Heart right ventricle (tissue), 16 donors: ENCODE data around the gene BCL2L13. TPM values are rescaled to one million over a fixed set of nuclear protein-coding genes. Genes with fewer than 3 reads are reported as not detected.
"Not testable (repeated sequence)": the region's sequence is repeated elsewhere in the genome, so short reads cannot be mapped to it uniquely, and the experiment has no call there.

Source experiments
- ATAC-seq, 8 donors: fragments of 200-7000 bp; cut with Tn5 transposase; one replicate each; pipeline ENCODE4 v1.9.1; 2020; ENCODE audit warnings: mild to moderate bottlenecking in 8 of 8, moderate library complexity in 8 of 8, moderate number of reproducible peaks in 1 of 8
- DNase-seq, 2 donors: peaks; one replicate each; pipeline ENCODE4 v3.0.0-alpha.2; 2020
- H3K27ac ChIP-seq, 10 donors: fragments of 200-600 bp; sonication (generic) in 2 of 10; one replicate each; pipeline versions ENCODE4 v1.5.0 to v1.8.0; 2020 to 2022; ENCODE audit warnings: mild to moderate bottlenecking in 3 of 10
- H3K27me3 ChIP-seq, 7 donors: fragments of 200-600 bp; one replicate each; pipeline ENCODE4 v1.8.0; 2021 to 2022; ENCODE audit warnings: mild to moderate bottlenecking in 2 of 7
- H3K36me3 ChIP-seq, 9 donors: fragments of 200-600 bp; sonication (generic) in 1 of 9; one replicate each; pipeline versions ENCODE4 v1.5.0 to v1.8.0; 2020 to 2022; ENCODE audit warnings: mild to moderate bottlenecking in 2 of 9
- H3K4me1 ChIP-seq, 9 donors: fragments of 200-600 bp; sonication (generic) in 1 of 9; one replicate each; pipeline versions ENCODE4 v1.5.0 to v1.8.0; 2020 to 2022; ENCODE audit warnings: mild to moderate bottlenecking in 4 of 9
- H3K4me3 ChIP-seq, 10 donors: fragments of 200-600 bp; sonication (generic) in 2 of 10; one replicate each; pipeline versions ENCODE4 v1.5.0 to v1.8.0; 2020 to 2022; ENCODE audit warnings: mild to moderate bottlenecking in 7 of 10, moderate library complexity in 2 of 10
- H3K9me3 ChIP-seq, 11 donors: fragments of 200-600 bp in 10 of 11; sonication (generic) in 2 of 11; one replicate each; pipeline versions ENCODE4 v1.5.0 to v1.8.0; 2013 to 2022; ENCODE audit warnings: mild to moderate bottlenecking in 2 of 11, control low read depth in 1 of 11, moderate library complexity in 1 of 11
- WGBS, 2 donors: extraction: QIAGEN DNeasy Blood & Tissue Kit; methylation state at CpG; one replicate each; pipeline ENCODE4 v1.1.7; 2013; ENCODE audit warnings: inconsistent platforms in 1 of 2; 5-methylcytosine and 5-hydroxymethylcytosine counted together
- intact Hi-C, 10 donors: fragments of 100-400 bp; cut with DNase I; formaldehyde crosslinking; loops; one replicate each; pipeline versions ENCODE4 v1.11.1 to v1.14.2; 2022
- polyA plus RNA-seq, 2 donors: library from polyadenylated mRNA; stranded (reverse); fragments of 200-250 nt; gene quantifications; one replicate each; pipeline ENCODE4 v1.2.3, GENCODE V29; 2013
- total RNA-seq, 10 donors: library from RNA; stranded (reverse); fragmentation: NEBNext Ultra II Directional in 3 of 10; extraction: Animal tissue kit (Norgen Biotek cat#: 25700) in 3 of 10; gene quantifications; one replicate each; pipeline versions ENCODE4 v1.2.1 to v1.2.4, GENCODE V29; 2021 to 2023
- TF ChIP-seq, protein P1 (sequence below), 9 donors: fragments of 200-600 bp; sonication (generic) in 2 of 9; IDR thresholded peaks; one replicate each; pipeline versions ENCODE4 v1.5.0 to v1.8.0; 2021 to 2022; ENCODE audit warnings: antibody characterized with exemption in 9 of 9, mild to moderate bottlenecking in 5 of 9, moderate library complexity in 1 of 9
- donor health status: Arrhythmogenic right ventricular cardiomyopathy.
- donor health status: ischemic (EF 13 %, LVEDD 7.1; RV severe dilation, severe dysfunction).
- donor health status: healthy with polysubstance abuse.
- donor health status: DM: no; HTN: yes; CAD: no.
- donor health status: DM: no; HTN: no; CAD: no.
- donor health status: ischemic (EF 25% LVEDD 6.9; RV normal size, moderate dysfunction).
- donor health status: ischemic (EF 25% LVEDD 5.7; RV mildly dilated, moderate dysfunction).
- donor health status: healthy.
- donor health status: DM: yes; HTN: yes; CAD: no.
- donor health status: Ischemic cardiomyopathy.
- donor health status: ischemic (EF 35%, LVEDD 5.7; RV mildly dilated, moderate dysfunction).
- donor health status: nonischemic (EF 11% LVEDD 7.7; RV severe dilation, severe dysfunction).
- donor health status: DM: yes; HTN: yes; CAD: no.
- donor health status: PGD.
- donor health status: ischemic (EF 29% LVEDD 5.4; RV normal size, mild dysfunction).
- donor health status: nonischemic (EF 23%, LVEDD 6.1; RV moderate dilation, normal function).

The BCL2L13 gene
- total and polyA plus RNA-seq, 12 donors: 27.9 to 113 (median 88.7) TPM

- DNase-seq: no peak
- Histone ChIP-seq H3K27me3 (no peaks in the 10 kb centered on the region), H3K4me1 (peaks cover 0 to 5% (median 0%) of the 10 kb centered on the region in 9 donors), H3K36me3 (peaks cover 0 to 65% (median 6%) of the 10 kb centered on the region in 9 donors), H3K4me3 (no peak overlapping the region), H3K9me3 (no peaks in the 10 kb centered on the region), H3K27ac (no peak overlapping the region)
- TF ChIP-seq, protein P1, sequence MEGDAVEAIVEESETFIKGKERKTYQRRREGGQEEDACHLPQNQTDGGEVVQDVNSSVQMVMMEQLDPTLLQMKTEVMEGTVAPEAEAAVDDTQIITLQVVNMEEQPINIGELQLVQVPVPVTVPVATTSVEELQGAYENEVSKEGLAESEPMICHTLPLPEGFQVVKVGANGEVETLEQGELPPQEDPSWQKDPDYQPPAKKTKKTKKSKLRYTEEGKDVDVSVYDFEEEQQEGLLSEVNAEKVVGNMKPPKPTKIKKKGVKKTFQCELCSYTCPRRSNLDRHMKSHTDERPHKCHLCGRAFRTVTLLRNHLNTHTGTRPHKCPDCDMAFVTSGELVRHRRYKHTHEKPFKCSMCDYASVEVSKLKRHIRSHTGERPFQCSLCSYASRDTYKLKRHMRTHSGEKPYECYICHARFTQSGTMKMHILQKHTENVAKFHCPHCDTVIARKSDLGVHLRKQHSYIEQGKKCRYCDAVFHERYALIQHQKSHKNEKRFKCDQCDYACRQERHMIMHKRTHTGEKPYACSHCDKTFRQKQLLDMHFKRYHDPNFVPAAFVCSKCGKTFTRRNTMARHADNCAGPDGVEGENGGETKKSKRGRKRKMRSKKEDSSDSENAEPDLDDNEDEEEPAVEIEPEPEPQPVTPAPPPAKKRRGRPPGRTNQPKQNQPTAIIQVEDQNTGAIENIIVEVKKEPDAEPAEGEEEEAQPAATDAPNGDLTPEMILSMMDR (IDR thresholded peaks at IDR 0.05): no peak
- intact Hi-C loops: no loop called here
- 44 to 62% methylated on average over 2 of the region's 2 CpGs for WGBS, 2 donors
- ATAC-seq: peak in 4 of 8 donors; percentile 31 to 51 (median 41)
Observed at GRCh38 chr22:17694193-17694592, 55.6 kb downstream of the BCL2L13 start.

GRCh38 chr22:17694752-17695151 is 56.2 kb downstream of the BCL2L13 start:
- Histone ChIP-seq H3K36me3 (peaks cover 0 to 63% (median 6%) of the 10 kb centered on the region in 9 donors), H3K4me1 (peaks cover 0 to 5% (median 0%) of the 10 kb centered on the region in 9 donors), H3K9me3 (no peaks in the 10 kb centered on the region), H3K27ac (no peak overlapping the region), H3K27me3 (no peaks in the 10 kb centered on the region), H3K4me3 (no peak overlapping the region)
- ATAC-seq (no peak), DNase-seq (no peak)
- intact Hi-C loops: no loop called here
- TF ChIP-seq, protein P1 (IDR thresholded peaks at IDR 0.05): no peak
- WGBS, 2 donors: 89% methylated on average over 6 of the region's 6 CpGs

GRCh38 chr22:17695986-17696385 is 57.4 kb downstream of the BCL2L13 start:
- Histone ChIP-seq H3K4me3 (no peak overlapping the region), H3K27me3 (no peaks in the 10 kb centered on the region), H3K27ac (no peak overlapping the region), H3K9me3 (no peaks in the 10 kb centered on the region), H3K36me3 (peaks cover 0 to 63% (median 6%) of the 10 kb centered on the region in 9 donors), H3K4me1 (peaks cover 0 to 9% (median 0%) of the 10 kb centered on the region in 9 donors)
- TF ChIP-seq, protein P1 (IDR thresholded peaks at IDR 0.05): no peak
- 82 to 89% methylated on average over 5 of the region's 5 CpGs for WGBS, 2 donors
- ATAC-seq (no peak), DNase-seq (no peak)
- intact Hi-C loops: no loop called here

- ATAC-seq: not testable (repeated sequence)
Observed at GRCh38 chr22:17697196-17697595, 58.6 kb downstream of the BCL2L13 start.

DNA sequence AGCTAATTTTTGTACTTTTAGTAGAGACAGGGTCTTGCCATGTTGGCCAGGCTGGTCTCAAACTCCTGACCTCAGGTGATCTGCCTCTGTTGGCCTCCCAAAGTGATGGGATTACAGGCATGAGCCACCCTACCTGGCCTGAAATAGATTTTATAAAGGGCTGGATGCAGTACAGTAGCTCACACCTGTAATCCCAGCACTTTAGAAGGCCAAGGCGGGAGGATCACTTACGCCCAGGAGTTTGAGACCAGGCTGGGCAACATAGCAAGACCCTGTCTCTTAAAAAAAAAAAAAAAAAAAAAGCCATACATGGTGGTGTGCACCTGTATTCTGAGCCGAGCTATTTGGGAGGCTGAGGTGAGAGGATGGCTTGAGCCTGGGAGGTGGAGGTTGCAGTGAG is 59.7 kb downstream of the BCL2L13 start:
- H3K27ac ChIP-seq, DNase-seq, H3K4me1 ChIP-seq, H3K9me3 ChIP-seq, H3K27me3 ChIP-seq, intact Hi-C loops, ATAC-seq, H3K4me3 ChIP-seq: not testable (repeated sequence)
- H3K36me3 ChIP-seq: peaks cover 0 to 66% (median 16%) of the 10 kb centered on the region in 9 donors
- 97 to 99% methylated on average over 3 of the region's 3 CpGs for WGBS, 2 donors

More at GRCh38 chr22:17697196-17697595, 58.6 kb downstream of the BCL2L13 start:
- 92 to 93% methylated on average over 10 of the region's 10 CpGs for WGBS, 2 donors
- H3K4me3 ChIP-seq, H3K9me3 ChIP-seq, intact Hi-C loops, H3K27ac ChIP-seq, DNase-seq, H3K4me1 ChIP-seq, H3K27me3 ChIP-seq: not testable (repeated sequence)
- H3K36me3 ChIP-seq: peaks cover 0 to 62% (median 6%) of the 10 kb centered on the region in 9 donors
